Right atrium auricular region (tissue), 2 donors: Measurements from ENCODE around the gene TMEM156. TPM values are rescaled to one million over a fixed set of nuclear protein-coding genes. Genes with fewer than 3 reads are reported as not detected.

ENCODE experiments used
- DNase-seq: peaks from one replicate; pipeline ENCODE4 v3.0.0-alpha.2; 2019; ENCODE audit warnings: low spot score
- H3K27ac ChIP-seq, 2 donors: fragments of 200-600 bp; sonication (generic); 1 replicate in 1 of 2; 2 replicates in 1 of 2; pipeline ENCODE4 v1.5.1; 2016 to 2019
- H3K27me3 ChIP-seq, 2 donors: fragments of 200-600 bp; sonication (generic); one replicate each; pipeline versions ENCODE4 v1.5.1 to v1.6.0; 2017 to 2019
- H3K36me3 ChIP-seq: fragments of 200-600 bp; sonication (generic); one replicate; pipeline ENCODE4 v1.5.1; 2016
- H3K4me1 ChIP-seq, 2 donors: fragments of 200-600 bp; sonication (generic); one replicate each; pipeline versions ENCODE4 v1.5.1 to v1.6.0; 2017 to 2019
- H3K4me3 ChIP-seq, 2 donors: fragments of 200-600 bp; sonication (generic); 1 replicate in 1 of 2; 2 replicates in 1 of 2; pipeline ENCODE4 v1.5.1; 2017 to 2019; ENCODE audit warnings: mild to moderate bottlenecking in 1 of 2, moderate library complexity in 1 of 2
- H3K9me3 ChIP-seq, 2 donors: fragments of 200-600 bp; sonication (generic); one replicate each; pipeline ENCODE4 v1.5.1; 2019
- CTCF ChIP-seq, 2 donors: fragments of 200-600 bp; sonication (generic); IDR thresholded peaks; one replicate each; pipeline ENCODE4 v1.5.1; 2019; ENCODE audit warnings: antibody characterized with exemption in 2 of 2
- total RNA-seq, 2 donors: library from RNA; depleted of rRNA; stranded (reverse); fragments of >200 nt; gene quantifications; one replicate each; pipeline ENCODE4 v1.1.0, GENCODE V29; 2016

Gene TMEM156
- total RNA-seq, 2 donors from 2014 or later: not detected

- H3K27ac ChIP-seq: no peak overlapping the region
- H3K27me3 ChIP-seq: no peaks in the 10 kb centered on the region
- TF ChIP-seq CTCF (IDR thresholded peaks at IDR 0.05): no peak
- no peak overlapping the region for H3K4me3 ChIP-seq
- no peaks in the 10 kb centered on the region for H3K36me3 ChIP-seq
- peaks cover 0 to 12% of the 10 kb centered on the region in 2 donors for H3K4me1 ChIP-seq
- no peaks in the 10 kb centered on the region for H3K9me3 ChIP-seq
- DNase-seq: no peak
Observed at GRCh38 chr4:39066371-39066770, 34.2 kb upstream of the TMEM156 start.

DNA sequence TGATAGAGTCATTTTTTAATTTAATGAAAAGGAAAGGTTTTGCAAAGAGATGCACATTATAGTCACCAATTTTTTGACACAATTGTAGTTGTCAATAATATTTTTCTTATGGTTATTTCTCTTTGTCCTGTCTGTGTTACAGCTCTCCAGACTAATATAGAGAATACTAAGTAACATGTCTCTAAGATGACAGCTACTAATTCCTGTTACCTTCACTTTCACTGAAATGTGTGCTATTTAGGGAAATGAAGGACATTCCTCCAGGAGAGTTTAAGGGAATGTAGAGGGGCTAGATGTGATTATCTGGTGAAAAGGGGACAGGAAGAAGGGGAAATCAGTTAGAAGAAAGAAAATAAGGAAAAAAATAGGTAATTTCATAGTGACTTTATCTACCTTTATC, 31.2 kb upstream of the TMEM156 start:
- no peak for DNase-seq
- no peak overlapping the region for H3K4me3 ChIP-seq
- H3K27me3 ChIP-seq: no peaks in the 10 kb centered on the region
- no peaks in the 10 kb centered on the region for H3K9me3 ChIP-seq
- H3K4me1 ChIP-seq: peaks cover 0 to 12% of the 10 kb centered on the region in 2 donors
- no peak overlapping the region for H3K27ac ChIP-seq
- no peak for TF ChIP-seq CTCF (IDR thresholded peaks at IDR 0.05)
- no peaks in the 10 kb centered on the region for H3K36me3 ChIP-seq

DNA sequence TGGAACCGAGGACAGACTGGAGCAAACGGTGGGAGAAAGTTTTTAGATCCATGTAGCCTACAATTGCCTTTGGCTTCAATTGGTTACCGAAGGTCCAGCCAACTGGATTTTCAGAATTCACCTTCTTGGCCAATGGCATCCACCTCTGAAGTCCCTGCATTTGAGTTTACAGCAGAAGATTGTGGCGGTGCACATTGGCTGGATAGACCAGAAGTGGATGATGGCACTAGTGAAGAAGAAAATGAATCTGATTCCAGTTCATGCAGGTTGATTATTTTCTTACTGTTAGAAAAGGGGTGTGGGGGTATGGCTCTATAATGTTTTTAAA, 30.5 kb upstream of the TMEM156 start:
- no peak for DNase-seq
- TF ChIP-seq CTCF (IDR thresholded peaks at IDR 0.05): no peak
- H3K36me3 ChIP-seq: no peaks in the 10 kb centered on the region
- H3K27me3 ChIP-seq: no peaks in the 10 kb centered on the region
- no peak overlapping the region for H3K4me3 ChIP-seq
- peaks cover 0 to 12% of the 10 kb centered on the region in 2 donors for H3K4me1 ChIP-seq
- no peak overlapping the region for H3K27ac ChIP-seq
- no peaks in the 10 kb centered on the region for H3K9me3 ChIP-seq

DNA sequence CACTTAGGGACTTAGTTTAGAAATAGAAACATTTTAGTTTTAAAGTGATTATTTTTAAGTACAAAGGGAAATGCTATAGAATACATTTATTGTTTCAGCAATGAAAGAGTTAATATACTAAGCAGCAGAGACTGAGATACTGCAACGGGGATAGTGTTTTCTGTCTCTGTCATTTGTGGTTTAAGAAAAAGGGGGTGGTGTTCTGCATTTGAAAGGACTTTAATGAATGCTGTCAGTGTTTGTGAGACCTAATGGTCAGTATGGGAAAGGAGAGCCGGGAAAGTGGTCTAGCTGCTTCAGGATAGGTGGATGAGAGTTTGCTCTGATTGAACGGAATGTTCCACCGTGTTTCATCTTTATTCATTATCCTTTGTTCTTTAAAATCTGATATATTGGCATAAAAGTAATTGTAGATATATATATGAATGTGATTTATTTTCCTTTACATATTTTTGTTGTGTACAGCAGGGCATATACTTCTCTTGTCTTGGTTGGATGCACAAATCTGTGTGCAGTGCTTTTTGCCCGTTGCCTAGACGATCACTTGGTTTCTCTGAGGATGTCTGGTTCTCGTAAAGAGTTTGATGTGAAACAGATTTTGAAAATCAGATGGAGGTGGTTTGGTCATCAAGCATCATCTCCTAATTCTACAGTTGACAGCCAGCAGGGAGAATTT, 30.0 kb upstream of the TMEM156 start, which contains the start of gene KLHL5:
KLHL5 (plus strand) TSS at position 139 of the 676 bp plus-strand sequence; CDS start at position 560, 421 bp downstream.
- Histone ChIP-seq H3K4me3 (no peak within 1 kb of the TSS), H3K36me3 (no peaks in the 10 kb centered on the region), H3K9me3 (no peaks in the 10 kb centered on the region), H3K4me1 (peaks cover 0 to 12% of the 10 kb centered on the region in 2 donors), H3K27me3 (no peaks in the 10 kb centered on the region), H3K27ac (no peak within 1 kb of the TSS)
- no peak for TF ChIP-seq CTCF (IDR thresholded peaks at IDR 0.05)
- no peak for DNase-seq

GRCh38 chr4:39061457-39061856, 29.2 kb upstream of the TMEM156 start:
- H3K4me1 ChIP-seq: peaks cover 0 to 12% of the 10 kb centered on the region in 2 donors
- H3K9me3 ChIP-seq: no peaks in the 10 kb centered on the region

More at GRCh38 chr4:39061457-39061856, 29.2 kb upstream of the TMEM156 start:
- Histone ChIP-seq H3K36me3 (no peaks in the 10 kb centered on the region), H3K4me3 (no peak overlapping the region), H3K27me3 (no peaks in the 10 kb centered on the region), H3K27ac (no peak overlapping the region)
- no peak for DNase-seq
- TF ChIP-seq CTCF (IDR thresholded peaks at IDR 0.05): no peak
